Parathyroid adenoma (tissue), 2 donors: ENCODE data around the gene FKBP9.

Experiments
- H2AFZ ChIP-seq: fragments of 300-600 bp; sonication (generic); one replicate; pipeline ENCODE4 v1.7.0; 2017; ENCODE audit warnings: antibody characterized with exemption, mild to moderate bottlenecking
- H3K27ac ChIP-seq: fragments of 300-600 bp; sonication (generic); one replicate; pipeline ENCODE4 v1.7.0; 2017
- H3K27me3 ChIP-seq: fragments of 300-600 bp; sonication (generic); one replicate; pipeline ENCODE4 v1.7.0; 2017; ENCODE audit warnings: low read length; ENCODE audit not compliant: control insufficient read depth, insufficient read depth
- H3K36me3 ChIP-seq: fragments of 300-600 bp; sonication (generic); one replicate; pipeline ENCODE4 v1.7.0; 2017; ENCODE audit warnings: low read length; ENCODE audit not compliant: control insufficient read depth, insufficient read depth
- H3K4me1 ChIP-seq: fragments of 300-600 bp; sonication (generic); one replicate; pipeline ENCODE4 v1.7.0; 2017; ENCODE audit warnings: control low read depth
- H3K4me2 ChIP-seq: fragments of 300-600 bp; sonication (generic); one replicate; pipeline ENCODE4 v1.7.0; 2017; ENCODE audit warnings: low read length
- H3K4me3 ChIP-seq: fragments of 300-600 bp; sonication (generic); one replicate; pipeline ENCODE4 v1.7.0; 2017; ENCODE audit warnings: low read depth, low read length
- H3K79me2 ChIP-seq: fragments of 300-600 bp; sonication (generic); one replicate; pipeline ENCODE4 v1.7.0; 2017; ENCODE audit warnings: control low read depth
- H3K9ac ChIP-seq: fragments of 300-600 bp; sonication (generic); one replicate; pipeline ENCODE4 v1.7.0; 2017; ENCODE audit warnings: mild to moderate bottlenecking
- H3K9me3 ChIP-seq: fragments of 300-600 bp; sonication (generic); one replicate; pipeline ENCODE4 v1.7.0; 2017; ENCODE audit warnings: low read length; ENCODE audit not compliant: control insufficient read depth
- CTCF ChIP-seq: fragments of 300-600 bp; sonication (generic); IDR thresholded peaks from one replicate; pipeline ENCODE4 v1.7.0; 2017; ENCODE audit warnings: antibody characterized with exemption, mild to moderate bottlenecking
- donor health status: primary hyperparathyroidism.

FKBP9 gene

GRCh38 chr7:32921896-32922295, 35.3 kb upstream of the FKBP9 start:
- Histone ChIP-seq H3K4me3 (no peak overlapping the region), H3K9ac (no peak overlapping the region), H3K9me3 (no peaks in the 10 kb centered on the region), H3K4me1 (no peaks in the 10 kb centered on the region), H3K79me2 (no peaks in the 10 kb centered on the region), H3K27ac (no peak overlapping the region), H2AFZ (no peak overlapping the region), H3K27me3 (no peaks in the 10 kb centered on the region), H3K36me3 (no peaks in the 10 kb centered on the region), H3K4me2 (no peak overlapping the region)
- TF ChIP-seq CTCF, result no peak

GRCh38 chr7:32928785-32929298, 28.4 kb upstream of the FKBP9 start:
- no peak for TF ChIP-seq CTCF
- H3K36me3 ChIP-seq, result no peaks in the 10 kb centered on the region

DNA sequence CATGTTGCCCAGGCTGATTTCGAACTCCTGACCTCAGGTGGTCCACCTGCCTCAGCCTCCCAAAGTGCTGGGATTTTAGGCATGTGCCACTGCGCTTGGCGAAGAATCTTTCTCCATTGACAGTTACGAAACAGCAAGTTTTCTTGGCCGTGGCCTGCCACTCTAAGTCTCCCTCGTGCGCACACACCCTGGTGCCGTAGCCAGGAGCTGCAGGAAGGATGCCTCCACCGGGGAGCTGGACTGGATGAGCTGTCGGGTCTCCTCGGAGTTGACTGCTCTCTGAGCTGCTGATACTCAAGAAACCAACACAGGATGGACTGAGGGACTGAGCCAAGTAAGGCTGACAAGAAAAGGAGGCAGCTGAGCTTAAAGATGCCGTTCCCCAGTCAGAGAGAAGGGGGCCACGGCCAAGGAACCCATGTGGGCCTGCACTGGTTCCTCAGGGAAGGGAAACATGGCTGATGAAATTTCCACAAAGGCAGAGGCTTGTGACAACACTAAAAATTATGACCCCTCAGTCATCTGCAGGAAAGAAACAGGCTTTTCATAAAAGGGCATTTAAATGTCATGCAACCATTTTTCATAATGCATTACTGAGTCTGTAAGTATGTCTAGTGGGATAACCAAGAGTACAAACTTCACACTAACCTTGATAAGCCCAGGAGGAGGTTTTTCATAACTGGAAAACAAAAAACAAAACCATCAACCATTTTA, 27.7 kb upstream of the FKBP9 start:
- TF ChIP-seq CTCF, result no peak
- no peak overlapping the region for H3K9ac ChIP-seq
- H3K79me2 ChIP-seq, result peaks cover 13% of the 10 kb centered on the region

More at GRCh38 chr7:32928785-32929298, 28.4 kb upstream of the FKBP9 start:
- H3K4me2 ChIP-seq, result no peak overlapping the region
- no peaks in the 10 kb centered on the region for H3K9me3 ChIP-seq
- H3K79me2 ChIP-seq, result peaks cover 13% of the 10 kb centered on the region
- H3K27ac ChIP-seq, result no peak overlapping the region
- no peak overlapping the region for H2AFZ ChIP-seq
- H3K27me3 ChIP-seq, result no peaks in the 10 kb centered on the region
- H3K4me1 ChIP-seq, result no peaks in the 10 kb centered on the region
- no peak overlapping the region for H3K4me3 ChIP-seq
- H3K9ac ChIP-seq, result no peak overlapping the region

GRCh38 chr7:32930378-32930777, 26.9 kb upstream of the FKBP9 start:
- no peaks in the 10 kb centered on the region for H3K9me3 ChIP-seq
- no peak overlapping the region for H3K9ac ChIP-seq
- H3K4me1 ChIP-seq, result no peaks in the 10 kb centered on the region
- peaks cover 14% of the 10 kb centered on the region for H3K79me2 ChIP-seq
- H3K27ac ChIP-seq, result no peak overlapping the region
- no peaks in the 10 kb centered on the region for H3K27me3 ChIP-seq
- TF ChIP-seq CTCF, result no peak
- H2AFZ ChIP-seq, result no peak overlapping the region
- H3K4me2 ChIP-seq, result no peak overlapping the region
- H3K36me3 ChIP-seq, result no peaks in the 10 kb centered on the region
- no peak overlapping the region for H3K4me3 ChIP-seq

More for the DNA sequence above, 27.7 kb upstream of the FKBP9 start:
- Histone ChIP-seq H3K9me3 (no peaks in the 10 kb centered on the region), H3K36me3 (no peaks in the 10 kb centered on the region), H3K27me3 (no peaks in the 10 kb centered on the region), H3K4me3 (no peak overlapping the region), H2AFZ (no peak overlapping the region), H3K4me1 (no peaks in the 10 kb centered on the region), H3K4me2 (no peak overlapping the region), H3K27ac (no peak overlapping the region)

DNA sequence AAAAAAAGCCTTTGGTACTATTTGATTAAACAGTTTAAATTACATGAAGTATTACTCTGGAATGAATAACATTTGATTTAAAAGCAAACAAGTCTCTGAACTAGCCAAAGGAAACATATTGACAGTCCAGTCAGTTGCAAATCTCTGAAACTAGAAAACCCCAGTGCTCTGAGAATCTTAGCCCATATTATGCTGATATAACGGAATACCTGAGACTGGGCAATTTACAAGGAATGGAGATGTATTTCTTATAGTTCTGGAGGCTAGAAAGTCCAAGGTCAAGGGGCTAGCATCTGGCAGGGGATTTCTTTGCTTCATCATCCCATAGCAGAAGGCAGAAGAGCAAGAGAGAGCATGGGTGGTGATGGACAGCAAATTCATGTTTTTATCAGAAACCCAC, 21.7 kb upstream of the FKBP9 start:
- no peaks in the 10 kb centered on the region for H3K27me3 ChIP-seq
- H3K4me3 ChIP-seq, result no peak overlapping the region
- peaks cover 38% of the 10 kb centered on the region for H3K79me2 ChIP-seq
- H3K9me3 ChIP-seq, result no peaks in the 10 kb centered on the region
- TF ChIP-seq CTCF, result no peak
- H3K36me3 ChIP-seq, result no peaks in the 10 kb centered on the region
- H3K9ac ChIP-seq, result no peak overlapping the region
- no peak overlapping the region for H3K4me2 ChIP-seq
- H2AFZ ChIP-seq, result no peak overlapping the region
- no peak overlapping the region for H3K27ac ChIP-seq
- H3K4me1 ChIP-seq, result peaks cover 7% of the 10 kb centered on the region
